ENCODE measurements around the gene ATF6.

Gene ATF6

GRCh38 chr1:161899091-161899490, 133.0 kb downstream of the ATF6 start:
- DNase-seq (ENCODE audit: low read depth) = no peak
- H3K4me3 ChIP-seq (ENCODE audit: low read depth, low read length) = no peak overlapping the region
- no peak for TF ChIP-seq CTCF (IDR thresholded peaks at IDR 0.05; ENCODE audit: low read depth, low read length, missing control alignments)
- in situ Hi-C loops (cut with HindIII; ENCODE audit: low sequenced_read_pairs) = no loop called here

GRCh38 chr1:161900160-161900559, 134.0 kb downstream of the ATF6 start:
- no peak overlapping the region for H3K4me3 ChIP-seq (ENCODE audit: low read depth, low read length)
- no peak for DNase-seq (ENCODE audit: low read depth)
- in situ Hi-C loops (cut with HindIII; ENCODE audit: low sequenced_read_pairs) = no loop called here
- no peak for TF ChIP-seq CTCF (IDR thresholded peaks at IDR 0.05; ENCODE audit: low read depth, low read length, missing control alignments)

GRCh38 chr1:161902182-161902581, 136.1 kb downstream of the ATF6 start:
- DNase-seq (ENCODE audit: low read depth) = no peak
- no peak for TF ChIP-seq CTCF (IDR thresholded peaks at IDR 0.05; ENCODE audit: low read depth, low read length, missing control alignments)
- no peak overlapping the region for H3K4me3 ChIP-seq (ENCODE audit: low read depth, low read length)
- in situ Hi-C loops (cut with HindIII; ENCODE audit: low sequenced_read_pairs) = no loop called here

- in situ Hi-C loops (cut with HindIII; ENCODE audit: low sequenced_read_pairs) = no loop called here
- TF ChIP-seq CTCF (IDR thresholded peaks at IDR 0.05; ENCODE audit: low read depth, low read length, missing control alignments) = peak; percentile 28
Measured at GRCh38 chr1:161905269-161905884, 139.3 kb downstream of the ATF6 start.

GRCh38 chr1:161907265-161907664, 141.1 kb downstream of the ATF6 start:
- no peak overlapping the region for H3K4me3 ChIP-seq (ENCODE audit: low read depth, low read length)
- TF ChIP-seq CTCF (IDR thresholded peaks at IDR 0.05; ENCODE audit: low read depth, low read length, missing control alignments) = no peak
- in situ Hi-C loops (cut with HindIII; ENCODE audit: low sequenced_read_pairs) = no loop called here
- DNase-seq (ENCODE audit: low read depth) = no peak

More at GRCh38 chr1:161905269-161905884, 139.3 kb downstream of the ATF6 start:
- H3K4me3 ChIP-seq (ENCODE audit: low read depth, low read length) = no peak overlapping the region
- no peak for DNase-seq (ENCODE audit: low read depth)

GRCh38 chr1:161908264-161908663, 142.1 kb downstream of the ATF6 start:
- in situ Hi-C loops (cut with HindIII; ENCODE audit: low sequenced_read_pairs) = no loop called here
- H3K4me3 ChIP-seq (ENCODE audit: low read depth, low read length) = no peak overlapping the region
- no peak for DNase-seq (ENCODE audit: low read depth)
- no peak for TF ChIP-seq CTCF (IDR thresholded peaks at IDR 0.05; ENCODE audit: low read depth, low read length, missing control alignments)
